Pulmonary artery endothelial cell (primary cell): Measurements from ENCODE around the gene SMR3B. TPM values are rescaled to one million over a fixed set of nuclear protein-coding genes. Genes with fewer than 3 reads are reported as not detected.

ENCODE experiments used
- total RNA-seq: library from RNA; depleted of rRNA; stranded (reverse); fragments of >200 nt; gene quantifications from 2 replicates; pipeline ENCODE4 v1.2.3, GENCODE V29; 2014

The SMR3B gene
- total RNA-seq, 1 donor from 2014 or later, result not detected

Other genes with a start within 250 kb of the SMR3B start
- gene PRR27, start 228.9 kb upstream of the SMR3B start, total RNA-seq, result not detected in 2 replicates
- gene ODAM, start 187.4 kb upstream of the SMR3B start, total RNA-seq, result not detected in 2 replicates
- not detected in 2 replicates for gene FDCSP, start 157.0 kb upstream of the SMR3B start, total RNA-seq
- gene CSN3, start 140.5 kb upstream of the SMR3B start, total RNA-seq, result not detected in 2 replicates
- not detected in 2 replicates for gene CABS1, start 48.1 kb upstream of the SMR3B start, total RNA-seq
- gene SMR3A, start 22.4 kb upstream of the SMR3B start, total RNA-seq, result not detected in 2 replicates
- not detected in 2 replicates for gene OPRPN, start 14.8 kb downstream of the SMR3B start, total RNA-seq
- not detected in 2 replicates for gene MUC7, start 89.1 kb downstream of the SMR3B start, total RNA-seq
- gene AMTN, start 135.4 kb downstream of the SMR3B start, total RNA-seq, result 0.18 TPM in 1 of 2 replicates, not detected in the other
- gene AMBN, start 209.1 kb downstream of the SMR3B start, total RNA-seq, result not detected in 2 replicates
- gene ENAM, start 245.6 kb downstream of the SMR3B start, total RNA-seq, result not detected in 2 replicates